ENCODE measurements around the gene PRPF19. TPM values are rescaled to one million over a fixed set of nuclear protein-coding genes. Genes with fewer than 3 reads are reported as not detected.

The PRPF19 gene
- polyA plus RNA-seq, 1 donor from 2014 or later: 71.3 TPM

- Histone ChIP-seq H2AFZ (ENCODE audit: low read depth, low read length) (no peak overlapping the region), H3K9ac (ENCODE audit: low read length) (no peak overlapping the region), H3K9me3 (ENCODE audit: low read length) (no peaks in the 10 kb centered on the region), H3F3A (ENCODE audit: insufficient read depth, low read length, poor library complexity, severe bottlenecking) (no peaks in the 10 kb centered on the region), H3K27ac (ENCODE audit: low read length) (no peak overlapping the region), H3K4me3 (ENCODE audit: low read length) (no peak overlapping the region), H3K9me2 (ENCODE audit: insufficient read depth, low read length) (no peaks in the 10 kb centered on the region), H3K36me3 (ENCODE audit: insufficient read depth, low read length) (no peaks in the 10 kb centered on the region), H3K79me2 (replicated peaks; ENCODE audit: insufficient read depth, low read length) (no peaks in the 10 kb centered on the region), H3K4me2 (ENCODE audit: low read length) (no peak overlapping the region), H4K20me1 (ENCODE audit: insufficient read depth) (no peaks in the 10 kb centered on the region), H3K27me3 (ENCODE audit: insufficient read depth, low read depth, low read length) (no peaks in the 10 kb centered on the region)
- TF ChIP-seq POLR2AphosphoS5 (IDR thresholded peaks at IDR 0.05) (no peak), MXI1 (conservative IDR thresholded peaks at IDR 0.05; ENCODE audit: poor library complexity, severe bottlenecking) (no peak), TAF1 (IDR thresholded peaks at IDR 0.05; ENCODE audit: low read depth) (no peak), CTCF (IDR thresholded peaks at IDR 0.05; ENCODE audit: poor library complexity, severe bottlenecking) (no peak), EP300 (conservative IDR thresholded peaks at IDR 0.05; ENCODE audit: poor library complexity, severe bottlenecking) (no peak), SMC3 (conservative IDR thresholded peaks at IDR 0.05; ENCODE audit: poor library complexity) (no peak), EZH2 (IDR thresholded peaks at IDR 0.05; ENCODE audit: borderline replicate concordance, insufficient read depth, low read length, poor library complexity, severe bottlenecking) (no peak), REST (IDR thresholded peaks at IDR 0.05; ENCODE audit: borderline replicate concordance) (no peak), RAD21 (conservative IDR thresholded peaks at IDR 0.05) (no peak)
These were observed 30.8 kb upstream of the PRPF19 start for GRCh38 chr11:60937144-60937527.

- no peaks in the 10 kb centered on the region for H3K36me3 ChIP-seq (ENCODE audit: insufficient read depth, low read length)
- no peaks in the 10 kb centered on the region for H4K20me1 ChIP-seq (ENCODE audit: insufficient read depth)
- no peak overlapping the region for H3K27ac ChIP-seq (ENCODE audit: low read length)
These were observed 30.2 kb upstream of the PRPF19 start for GRCh38 chr11:60936467-60937143.

More at GRCh38 chr11:60936467-60937143, 30.2 kb upstream of the PRPF19 start:
- no peak overlapping the region for H3K9ac ChIP-seq (ENCODE audit: low read length)
- H2AFZ ChIP-seq (ENCODE audit: low read depth, low read length): no peak overlapping the region
- no peaks in the 10 kb centered on the region for H3K9me3 ChIP-seq (ENCODE audit: low read length)
- no peaks in the 10 kb centered on the region for H3K79me2 ChIP-seq (replicated peaks; ENCODE audit: insufficient read depth, low read length)
- TF ChIP-seq RAD21 (conservative IDR thresholded peaks at IDR 0.05): no peak
- TF ChIP-seq TAF1 (IDR thresholded peaks at IDR 0.05; ENCODE audit: low read depth): no peak
- no peak for TF ChIP-seq CTCF (IDR thresholded peaks at IDR 0.05; ENCODE audit: poor library complexity, severe bottlenecking)
- TF ChIP-seq EZH2 (IDR thresholded peaks at IDR 0.05; ENCODE audit: borderline replicate concordance, insufficient read depth, low read length, poor library complexity, severe bottlenecking): no peak
- TF ChIP-seq EP300 (conservative IDR thresholded peaks at IDR 0.05; ENCODE audit: poor library complexity, severe bottlenecking): no peak
- no peak for TF ChIP-seq SMC3 (conservative IDR thresholded peaks at IDR 0.05; ENCODE audit: poor library complexity)
- TF ChIP-seq MXI1 (conservative IDR thresholded peaks at IDR 0.05; ENCODE audit: poor library complexity, severe bottlenecking): no peak
- no peak for TF ChIP-seq POLR2AphosphoS5 (IDR thresholded peaks at IDR 0.05)
- no peak for TF ChIP-seq REST (IDR thresholded peaks at IDR 0.05; ENCODE audit: borderline replicate concordance)
- H3K4me2 ChIP-seq (ENCODE audit: low read length): no peak overlapping the region
- no peaks in the 10 kb centered on the region for H3K9me2 ChIP-seq (ENCODE audit: insufficient read depth, low read length)
- no peaks in the 10 kb centered on the region for H3F3A ChIP-seq (ENCODE audit: insufficient read depth, low read length, poor library complexity, severe bottlenecking)
- no peak overlapping the region for H3K4me3 ChIP-seq (ENCODE audit: low read length)
- H3K27me3 ChIP-seq (ENCODE audit: insufficient read depth, low read depth, low read length): no peaks in the 10 kb centered on the region

All from neural cell (in vitro differentiated cells).